ENCODE results near the gene ZNF155.

The ZNF155 gene

GRCh38 chr19:44025217-44025936 lies 41.4 kb downstream of the ZNF155 start, which contains the start of gene ZNF222:
Gene ZNF222, plus strand, starts transcription at chr19:44025379. Its CDS starts 58 bp downstream, at chr19:44025437.
- Mint-ChIP-seq H3K27ac (peak within 1 kb of the TSS; percentile 98), H3K36me3 (peaks cover 40 to 54% of the 10 kb centered on the region in 2 donors), H3K27me3 (peaks cover 12 to 14% of the 10 kb centered on the region in 2 donors), H3K9me3 (peaks cover 19 to 28% of the 10 kb centered on the region in 2 donors), H3K4me1 (peaks cover 18 to 30% of the 10 kb centered on the region in 2 donors), H3K4me3 (peak within 1 kb of the TSS; percentile 96 to 100)
- DNase-seq, result peak; percentile 81
- peak; percentile 100 for ATAC-seq (replicated peaks)

GRCh38 chr19:44026622-44027021 lies 42.6 kb downstream of the ZNF155 start:
- H3K27ac Mint-ChIP-seq, result no peak overlapping the region
- peaks cover 18 to 30% of the 10 kb centered on the region in 2 donors for H3K4me1 Mint-ChIP-seq

GRCh38 chr19:44032001-44032610 lies 48.1 kb downstream of the ZNF155 start:
- Mint-ChIP-seq H3K4me3 (no peak overlapping the region), H3K27me3 (no peaks in the 10 kb centered on the region), H3K4me1 (peaks cover 6 to 10% of the 10 kb centered on the region in 2 donors), H3K27ac (peak overlapping the region; percentile 33), H3K36me3 (peaks cover 69 to 90% of the 10 kb centered on the region in 2 donors), H3K9me3 (peaks cover 40 to 53% of the 10 kb centered on the region in 2 donors)
- DNase-seq, result no peak
- ATAC-seq (replicated peaks), result no peak

More at GRCh38 chr19:44026622-44027021, 42.6 kb downstream of the ZNF155 start:
- ATAC-seq (replicated peaks) (no peak), DNase-seq (no peak)
- Mint-ChIP-seq H3K4me3 (no peak overlapping the region), H3K27me3 (peaks cover 4 to 5% of the 10 kb centered on the region in 2 donors), H3K9me3 (peaks cover 18 to 27% of the 10 kb centered on the region in 2 donors), H3K36me3 (peaks cover 52 to 67% of the 10 kb centered on the region in 2 donors)

- Mint-ChIP-seq H3K4me1 (no peaks in the 10 kb centered on the region), H3K4me3 (no peak overlapping the region), H3K27me3 (peaks cover 23 to 50% of the 10 kb centered on the region in 2 donors), H3K36me3 (peaks cover 9 to 10% of the 10 kb centered on the region in 2 donors), H3K9me3 (peaks cover 29 to 37% of the 10 kb centered on the region in 2 donors), H3K27ac (no peak overlapping the region)
- DNase-seq, result no peak
- no peak for ATAC-seq (replicated peaks)
Measured at GRCh38 chr19:44042147-44042546, 58.2 kb downstream of the ZNF155 start.

Data from stimulated activated naive B cell treated with anti-CD40 and anti-IgM and Interleukin-4, amounts not matched to agents 10 μg/mL and 1 μg/mL and 100 μg/mL, for 72 hours (primary cell).